GM06990 (cell line): ENCODE results near the gene PRDM8.

Source experiments
- DNase-seq: peaks from one replicate; pipeline ENCODE4 v3.0.0-alpha.2; 2011; ENCODE audit not compliant: insufficient read length; ENCODE audit errors: extremely low read depth
- H3K27me3 ChIP-seq: replicated peaks from 2 replicates; pipeline ENCODE4 v1.6.0; 2011; ENCODE audit warnings: low read length; ENCODE audit not compliant: control insufficient read depth, insufficient read depth
- H3K36me3 ChIP-seq: 2 replicates; pipeline ENCODE4 v1.5.1; 2011; ENCODE audit warnings: low read length; ENCODE audit not compliant: control insufficient read depth, insufficient read depth
- H3K4me3 ChIP-seq: replicated peaks from 2 replicates; pipeline ENCODE4 v1.5.1; 2011; ENCODE audit warnings: low read depth, mild to moderate bottlenecking, control low read depth, low read length
- TF ChIP-seq, protein P1 (sequence below): IDR thresholded peaks from 2 replicates; pipeline ENCODE4 v1.5.1; 2011; ENCODE audit warnings: low read length, control low read depth, mild to moderate bottlenecking, inconsistent platforms; ENCODE audit not compliant: insufficient read depth, poor library complexity, severe bottlenecking

Gene PRDM8

DNA sequence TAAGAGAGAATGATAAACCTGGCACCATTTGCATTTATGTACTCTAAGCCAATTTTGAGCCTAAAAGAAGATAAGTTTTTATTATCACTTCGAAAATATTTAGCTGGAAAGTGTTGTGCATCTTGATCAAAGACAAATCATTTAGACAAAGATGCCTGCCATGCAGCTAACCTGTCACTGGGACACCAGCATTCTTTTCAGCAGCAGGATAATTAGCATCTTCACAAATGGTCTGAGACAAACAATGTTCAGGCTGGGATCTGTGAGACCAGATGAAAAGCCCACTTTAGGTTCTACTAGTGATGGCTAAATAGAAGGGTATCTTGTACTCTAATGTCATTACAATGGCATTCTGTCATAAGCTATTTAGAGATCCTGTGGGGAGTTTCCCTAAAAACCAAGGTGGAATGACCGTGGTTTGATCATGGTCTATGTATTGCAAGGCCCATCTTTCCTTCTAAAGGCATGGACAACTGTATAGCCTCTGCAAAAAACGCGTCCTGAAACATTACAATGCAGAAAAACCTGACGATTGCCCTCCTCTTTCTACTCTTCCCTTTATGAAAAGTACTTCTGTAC is 7.2 kb downstream of the PRDM8 start:
- Histone ChIP-seq H3K36me3 (no peaks in the 10 kb centered on the region), H3K4me3 (no peak overlapping the region), H3K27me3 (no peaks in the 10 kb centered on the region; the same call in 1 of the 2 replicates)
- TF ChIP-seq, protein P1, sequence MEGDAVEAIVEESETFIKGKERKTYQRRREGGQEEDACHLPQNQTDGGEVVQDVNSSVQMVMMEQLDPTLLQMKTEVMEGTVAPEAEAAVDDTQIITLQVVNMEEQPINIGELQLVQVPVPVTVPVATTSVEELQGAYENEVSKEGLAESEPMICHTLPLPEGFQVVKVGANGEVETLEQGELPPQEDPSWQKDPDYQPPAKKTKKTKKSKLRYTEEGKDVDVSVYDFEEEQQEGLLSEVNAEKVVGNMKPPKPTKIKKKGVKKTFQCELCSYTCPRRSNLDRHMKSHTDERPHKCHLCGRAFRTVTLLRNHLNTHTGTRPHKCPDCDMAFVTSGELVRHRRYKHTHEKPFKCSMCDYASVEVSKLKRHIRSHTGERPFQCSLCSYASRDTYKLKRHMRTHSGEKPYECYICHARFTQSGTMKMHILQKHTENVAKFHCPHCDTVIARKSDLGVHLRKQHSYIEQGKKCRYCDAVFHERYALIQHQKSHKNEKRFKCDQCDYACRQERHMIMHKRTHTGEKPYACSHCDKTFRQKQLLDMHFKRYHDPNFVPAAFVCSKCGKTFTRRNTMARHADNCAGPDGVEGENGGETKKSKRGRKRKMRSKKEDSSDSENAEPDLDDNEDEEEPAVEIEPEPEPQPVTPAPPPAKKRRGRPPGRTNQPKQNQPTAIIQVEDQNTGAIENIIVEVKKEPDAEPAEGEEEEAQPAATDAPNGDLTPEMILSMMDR = no peak
- DNase-seq = no peak

DNA sequence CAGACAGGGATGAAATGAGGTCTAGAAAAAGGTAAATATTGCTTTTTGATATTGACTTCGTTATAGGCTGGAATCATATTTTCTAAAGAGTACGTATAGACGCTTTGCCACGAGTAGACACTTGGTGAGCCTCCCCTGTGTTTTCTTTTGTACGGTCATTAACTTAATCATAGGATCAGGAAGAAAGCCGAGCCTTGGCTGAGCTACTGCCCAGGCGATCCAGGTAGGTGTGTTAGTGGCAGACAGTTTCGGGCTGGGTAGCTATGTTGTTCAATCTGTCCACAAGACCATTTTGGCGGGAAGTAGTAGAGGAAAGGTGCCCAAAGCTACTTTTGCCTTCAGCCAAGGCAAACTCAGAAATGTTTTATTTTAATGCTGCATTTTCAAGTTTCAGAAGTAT is 8.8 kb downstream of the PRDM8 start:
- TF ChIP-seq, protein P1 = no peak
- Histone ChIP-seq H3K27me3 (no peaks in the 10 kb centered on the region; the same call in none of the 2 replicates), H3K36me3 (no peaks in the 10 kb centered on the region)

GRCh38 chr4:80206521-80207171 is 9.3 kb downstream of the PRDM8 start:
- H3K27me3 ChIP-seq = no peaks in the 10 kb centered on the region; the same call in none of the 2 replicates
- no peak for DNase-seq
- no peaks in the 10 kb centered on the region for H3K36me3 ChIP-seq
- no peak overlapping the region for H3K4me3 ChIP-seq
- TF ChIP-seq, protein P1 = no peak

More for the DNA sequence above, 8.8 kb downstream of the PRDM8 start:
- no peak overlapping the region for H3K4me3 ChIP-seq
- no peak for DNase-seq

GRCh38 chr4:80207172-80207583 is 9.9 kb downstream of the PRDM8 start:
- H3K36me3 ChIP-seq = no peaks in the 10 kb centered on the region
- TF ChIP-seq, protein P1 = no peak
- no peaks in the 10 kb centered on the region; the same call in none of the 2 replicates for H3K27me3 ChIP-seq
- H3K4me3 ChIP-seq = no peak overlapping the region
- DNase-seq = no peak

- TF ChIP-seq, protein P1 = no peak
- Histone ChIP-seq H3K36me3 (no peaks in the 10 kb centered on the region), H3K27me3 (no peaks in the 10 kb centered on the region; the same call in none of the 2 replicates), H3K4me3 (no peak overlapping the region)
- DNase-seq = no peak
Observed at GRCh38 chr4:80207664-80208063, 10.4 kb downstream of the PRDM8 start.
